HG03064 (cell line): ENCODE measurements around the gene DEFB129.
"Not testable (repeated sequence)": the region's sequence is repeated elsewhere in the genome, so short reads cannot be mapped to it uniquely, and the experiment has no call there.

ENCODE experiments used
- ATAC-seq: cut with Tn5 transposase; IDR thresholded peaks from one replicate; pipeline ENCODE4 v1.9.1; 2021; ENCODE audit warnings: low read depth; ENCODE audit not compliant: unreplicated experiment

The DEFB129 gene, protein sequence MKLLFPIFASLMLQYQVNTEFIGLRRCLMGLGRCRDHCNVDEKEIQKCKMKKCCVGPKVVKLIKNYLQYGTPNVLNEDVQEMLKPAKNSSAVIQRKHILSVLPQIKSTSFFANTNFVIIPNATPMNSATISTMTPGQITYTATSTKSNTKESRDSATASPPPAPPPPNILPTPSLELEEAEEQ

DNA sequence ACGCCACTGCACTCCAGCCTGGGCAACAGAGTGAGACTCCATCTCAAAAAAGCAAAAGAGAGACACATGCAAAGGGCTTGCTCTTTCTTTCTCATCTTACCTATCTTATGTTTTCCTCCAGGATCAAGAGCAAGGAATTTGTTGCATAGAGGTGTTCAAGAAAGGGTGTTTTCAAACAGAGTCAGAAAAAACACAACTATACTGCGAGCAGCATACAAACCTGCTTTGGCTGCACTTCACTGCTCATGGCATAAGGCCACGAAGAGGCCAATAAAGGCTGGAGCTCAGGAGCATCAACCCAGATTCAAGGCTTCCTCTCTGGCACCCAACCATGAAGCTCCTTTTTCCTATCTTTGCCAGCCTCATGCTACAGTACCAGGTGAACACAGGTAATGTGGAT lies at the start of gene DEFB129:
TSS of gene DEFB129 (plus strand) at position 301 of the 400 bp plus-strand sequence. CDS start at position 332, 31 bp downstream.
- no peak for ATAC-seq

DNA sequence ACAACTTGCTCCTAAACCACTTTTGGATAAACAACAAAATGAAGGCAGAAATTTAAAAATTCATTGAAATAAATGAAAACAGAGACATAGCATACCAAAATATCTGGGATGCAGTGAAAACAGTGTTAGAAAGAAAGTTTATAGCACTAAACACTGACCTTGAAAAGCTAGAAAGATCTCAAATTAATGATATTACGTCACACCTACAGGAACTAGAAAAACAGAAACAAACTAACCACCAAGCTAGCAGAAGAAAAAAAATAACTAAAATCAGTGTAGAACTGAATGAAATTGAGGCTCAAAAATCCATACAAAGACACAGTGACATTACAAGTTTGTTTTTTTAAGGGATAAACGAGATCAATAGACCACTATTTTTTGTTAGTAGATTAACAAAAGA lies 42.8 kb upstream of the DEFB129 start:
- no peak for ATAC-seq

DNA sequence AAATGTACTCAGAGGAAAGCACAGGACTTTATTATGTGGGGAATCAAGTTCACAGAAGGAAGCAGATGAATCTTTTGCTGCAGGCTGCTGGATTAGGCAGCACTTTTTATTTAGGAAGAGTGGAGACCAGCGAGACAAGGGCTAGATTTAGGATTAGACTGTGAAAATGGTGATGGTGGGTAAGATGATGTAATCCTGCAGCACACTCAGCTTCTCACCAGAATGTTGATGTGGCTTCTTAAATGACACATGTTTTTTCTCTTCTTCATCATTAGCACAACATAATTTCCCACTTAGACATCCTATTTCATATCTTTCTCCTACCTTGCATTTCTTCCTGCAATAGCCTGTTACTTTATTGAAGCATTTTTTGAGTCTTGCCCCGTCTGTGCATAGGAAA lies 39.3 kb upstream of the DEFB129 start:
- ATAC-seq = no peak

DNA sequence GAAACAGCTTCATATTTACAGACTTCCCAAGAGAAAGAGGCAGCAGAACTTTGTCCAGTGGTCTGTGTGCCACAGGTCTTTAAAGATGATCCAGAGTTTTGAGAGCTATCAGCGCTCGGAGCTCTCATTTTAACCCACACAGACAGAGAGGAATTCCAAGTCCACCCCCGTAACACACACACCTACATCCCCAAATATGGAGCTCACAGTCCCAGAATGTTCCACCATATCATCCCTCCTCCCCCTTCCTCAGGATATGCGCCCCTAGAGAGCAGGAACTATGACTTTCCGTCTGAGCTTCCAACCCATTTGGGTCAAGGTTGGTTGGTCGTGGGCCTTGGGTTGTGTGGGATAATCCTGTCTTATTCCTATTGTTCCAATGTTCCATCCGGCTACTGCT lies 37.4 kb upstream of the DEFB129 start, which contains the start of gene DEFB128:
TSS of gene DEFB128 (minus strand) at position 101 of the 400 bp plus-strand sequence. CDS start at position 13, 88 bp downstream.
- no peak for ATAC-seq

DNA sequence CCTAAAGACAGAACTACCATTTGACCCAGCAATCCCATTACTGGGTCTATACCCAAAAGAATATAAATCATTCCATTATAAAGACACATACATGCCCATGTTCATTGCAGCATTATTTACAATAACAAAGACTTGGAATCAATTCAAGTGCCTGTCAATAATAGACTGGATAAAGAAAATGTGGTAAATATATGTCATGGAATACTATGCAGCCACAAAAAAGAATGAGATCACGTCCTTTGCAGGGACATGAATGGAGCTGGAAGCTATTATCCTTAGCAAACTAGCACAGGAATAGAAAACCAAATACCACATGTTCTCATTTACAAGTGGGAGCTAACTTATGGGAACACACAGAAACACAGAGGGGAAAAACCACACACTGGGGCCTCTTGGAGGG lies 28.8 kb upstream of the DEFB129 start:
- ATAC-seq = no peak

DNA sequence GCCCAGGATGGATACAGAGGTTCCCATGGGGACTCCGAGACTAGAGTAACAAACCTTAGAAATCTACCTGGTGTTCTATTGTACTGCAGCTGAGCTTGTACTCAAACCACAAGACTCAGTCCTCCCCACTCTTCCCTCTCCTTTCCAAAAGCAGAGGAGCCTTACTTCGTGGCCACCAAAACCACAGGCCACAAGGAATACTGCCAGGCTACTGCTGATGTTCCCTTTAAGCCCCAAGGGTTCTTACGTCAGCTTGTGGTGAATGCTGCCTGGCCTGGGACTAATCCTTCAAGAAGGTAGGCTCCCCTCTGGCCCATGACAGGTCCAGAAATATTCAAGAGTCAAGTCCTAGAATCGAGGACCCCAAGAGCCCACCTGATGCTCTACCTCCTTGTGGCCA lies 27.1 kb upstream of the DEFB129 start:
- ATAC-seq = no peak

DNA sequence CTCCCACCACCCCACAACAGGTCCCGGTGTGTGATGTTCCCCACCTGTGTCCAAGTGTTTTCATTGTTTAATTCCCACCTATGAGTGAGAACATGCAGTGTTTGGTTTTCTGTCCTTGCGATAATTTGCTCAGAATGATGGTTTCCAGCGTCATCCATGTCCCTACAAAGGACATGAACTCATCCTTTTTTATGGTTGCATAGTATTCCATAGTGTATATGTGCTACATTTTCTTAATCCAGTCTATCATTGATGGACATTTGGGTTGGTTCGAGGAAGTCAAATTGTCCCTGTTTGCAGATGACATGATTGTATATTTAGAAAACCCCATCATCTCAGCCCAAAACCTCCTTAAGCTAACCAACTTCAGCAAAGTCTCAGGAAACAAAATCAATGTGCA lies 23.4 kb upstream of the DEFB129 start:
- ATAC-seq = not testable (repeated sequence)

DNA sequence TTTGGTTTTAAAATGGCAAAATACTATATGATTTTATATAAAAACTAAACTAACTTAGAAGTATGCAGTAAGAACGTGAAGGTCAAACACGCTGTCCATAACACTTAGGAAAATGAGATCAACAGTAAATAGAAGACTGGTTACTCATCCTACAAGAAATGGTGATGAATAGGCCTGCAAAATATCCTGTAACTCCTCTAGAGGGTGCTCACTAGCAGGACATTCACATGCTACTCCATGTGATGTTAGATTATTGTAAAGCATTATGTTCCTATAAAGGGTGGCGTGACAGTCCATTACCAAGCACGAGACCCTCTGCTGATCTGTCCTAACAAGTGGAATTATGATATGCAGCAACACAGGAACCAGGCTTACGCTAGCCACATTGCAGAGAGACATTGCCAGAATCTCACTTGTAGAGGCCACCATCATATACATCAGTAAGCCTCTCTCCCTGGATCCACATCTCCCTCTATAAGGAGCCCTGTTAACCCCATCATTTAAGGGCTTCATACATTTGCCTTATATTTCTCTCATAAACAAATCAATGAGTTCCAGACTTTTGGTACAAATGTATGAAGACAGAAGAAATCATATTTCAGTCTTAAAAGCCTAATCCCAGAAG lies 18.0 kb upstream of the DEFB129 start:
- no peak for ATAC-seq

DNA sequence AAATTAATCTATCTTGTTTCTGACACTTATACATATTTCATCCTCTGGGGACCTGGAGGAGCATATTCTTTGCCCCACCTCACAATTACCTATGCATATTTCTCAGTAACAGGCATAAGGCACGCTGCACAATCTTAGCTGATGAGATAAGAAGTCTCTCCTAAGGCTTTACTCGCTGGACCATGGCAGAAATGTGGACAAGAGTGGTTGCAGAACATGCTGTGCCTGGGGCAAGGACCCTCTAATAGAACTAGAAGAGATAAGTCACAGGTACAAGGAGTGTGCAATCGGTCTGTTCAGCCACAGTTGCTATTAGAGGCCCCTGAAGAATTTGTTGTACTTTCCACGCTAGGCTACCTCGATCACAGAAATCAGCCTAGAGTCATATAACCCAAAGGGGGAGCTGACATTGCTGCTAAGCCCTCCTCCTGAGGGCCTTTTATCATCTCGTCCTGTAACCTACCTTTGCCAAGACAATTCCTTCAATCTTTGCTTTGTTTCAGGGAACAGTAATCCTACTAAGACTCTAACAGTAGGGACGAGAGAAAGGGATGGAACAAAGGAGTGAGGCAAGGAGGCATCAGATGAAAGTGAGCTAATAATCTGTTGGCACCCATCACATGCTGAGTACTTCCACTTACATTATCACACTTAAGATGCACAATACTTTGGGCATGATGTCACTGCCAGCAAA lies 16.1 kb upstream of the DEFB129 start:
- no peak for ATAC-seq

DNA sequence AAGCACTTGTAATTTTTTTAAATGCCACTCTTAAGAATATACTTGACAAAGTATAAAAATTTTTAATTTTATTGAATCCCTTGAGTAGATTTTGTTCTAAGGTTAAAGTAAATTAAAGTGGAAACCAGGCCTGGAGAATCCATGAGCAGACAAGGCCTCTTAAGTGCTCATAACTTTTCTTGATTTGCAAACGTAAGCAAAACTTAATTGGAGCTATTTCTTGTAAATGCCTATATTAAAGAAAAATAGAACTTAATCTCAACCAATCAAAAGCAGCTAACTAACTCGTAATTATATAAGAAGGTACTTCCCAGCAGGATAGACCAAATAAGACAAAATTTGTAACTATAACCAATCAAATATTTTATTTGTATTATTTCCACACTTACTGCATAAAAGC lies 12.7 kb upstream of the DEFB129 start:
- no peak for ATAC-seq

DNA sequence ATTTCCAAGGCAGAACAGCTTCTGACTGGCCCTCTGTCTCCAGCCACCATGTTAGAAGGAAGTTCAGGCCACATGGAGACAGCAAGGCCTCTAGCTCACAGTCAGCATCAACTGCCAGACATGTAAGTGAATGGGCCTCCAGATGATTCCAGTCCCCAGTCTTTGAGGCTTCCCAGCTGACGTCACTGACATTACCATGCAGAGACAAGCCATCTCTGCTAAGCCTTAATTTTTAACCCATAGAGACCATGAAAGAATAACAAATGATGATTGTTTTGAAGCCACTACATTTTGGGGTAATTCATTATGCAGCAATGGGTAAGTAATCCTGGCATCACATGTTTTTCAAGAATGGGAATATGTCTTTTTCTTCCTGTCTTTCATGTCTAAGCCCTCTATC lies 11.3 kb upstream of the DEFB129 start:
- no peak for ATAC-seq

DNA sequence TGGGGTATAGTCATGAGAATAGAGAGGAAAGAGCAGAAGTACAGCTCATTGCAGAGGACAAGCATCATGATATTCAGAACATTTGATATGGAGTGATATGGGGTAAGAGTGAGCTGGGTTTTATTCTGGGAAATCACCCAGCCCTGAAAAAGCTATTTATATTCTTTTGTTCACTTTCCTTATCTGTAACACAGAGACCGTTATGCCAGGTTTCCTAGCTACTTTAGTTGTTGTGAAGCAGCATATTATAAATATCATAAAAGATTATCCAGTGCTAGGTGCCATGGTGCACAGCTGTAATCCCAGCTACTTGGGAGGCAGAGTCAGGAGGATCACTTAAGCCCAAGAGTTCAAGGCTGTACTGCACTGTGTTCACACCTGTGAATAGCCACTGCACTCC lies 9.8 kb upstream of the DEFB129 start:
- no peak for ATAC-seq

DNA sequence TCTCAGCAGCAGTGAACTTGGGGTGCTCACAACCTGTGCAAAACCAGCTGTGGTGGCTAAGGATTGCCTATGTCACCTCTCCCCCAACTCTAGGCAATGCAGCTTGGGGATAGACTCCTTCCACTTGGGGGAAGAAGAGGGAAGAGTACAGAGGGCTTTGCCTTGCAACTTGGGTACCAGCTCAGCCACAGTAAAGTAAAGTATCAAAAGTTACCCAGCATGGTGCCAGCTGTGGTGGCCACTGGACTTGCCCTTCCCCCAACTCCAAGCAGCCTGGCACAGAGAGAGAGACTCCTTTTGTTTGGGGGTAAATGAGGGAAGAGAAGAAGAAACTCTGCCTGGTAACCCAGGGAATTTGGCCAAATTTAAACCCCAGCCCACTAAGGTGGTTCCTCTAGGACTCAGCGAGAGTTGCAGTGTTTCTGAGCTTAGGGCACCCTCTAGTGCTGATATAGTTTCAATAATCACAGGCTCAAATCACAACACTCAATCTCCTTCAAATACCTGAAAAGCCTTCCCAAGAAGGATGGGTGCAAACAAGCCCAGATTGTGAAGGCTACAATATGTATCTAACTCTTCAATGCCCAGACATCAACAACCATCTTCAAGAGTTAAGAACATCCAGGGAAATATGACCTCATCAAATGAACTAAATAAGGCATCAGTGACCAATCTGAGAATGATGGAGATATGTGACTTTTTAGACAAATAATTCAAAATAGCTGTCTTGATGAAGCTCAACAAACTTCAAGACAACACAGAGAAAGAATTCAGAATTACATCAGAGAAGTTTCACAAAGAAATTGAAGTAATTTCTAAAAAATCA lies 7.6 kb upstream of the DEFB129 start:
- ATAC-seq = no peak

DNA sequence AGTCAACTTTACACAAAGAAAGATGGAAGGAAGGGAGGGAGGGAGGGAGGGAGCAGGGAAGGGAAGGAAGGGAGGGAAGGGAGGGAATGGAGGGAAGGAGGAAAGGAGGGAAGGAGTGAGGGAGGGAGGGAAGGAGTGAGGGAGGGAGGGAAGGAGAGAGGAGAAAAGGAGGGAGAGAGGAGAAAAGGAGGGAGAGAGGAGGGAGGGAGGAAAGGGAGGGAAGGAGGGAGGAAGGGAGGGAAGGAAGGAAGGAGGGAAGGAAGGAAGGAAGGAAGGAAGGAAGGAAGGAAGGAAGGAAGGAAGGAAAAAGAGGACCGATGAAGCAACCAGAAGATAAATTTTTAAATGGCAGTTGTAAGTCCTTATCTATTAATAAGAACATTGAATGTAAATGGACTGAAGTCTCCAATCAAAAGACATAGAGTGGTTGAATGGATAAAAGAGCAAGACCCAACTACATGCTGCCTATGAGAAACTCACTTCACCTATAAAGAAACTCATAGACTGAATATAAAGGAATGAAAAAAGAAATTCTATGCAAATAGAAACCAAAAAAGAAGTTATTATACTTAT lies 5.7 kb upstream of the DEFB129 start:
- no peak for ATAC-seq

DNA sequence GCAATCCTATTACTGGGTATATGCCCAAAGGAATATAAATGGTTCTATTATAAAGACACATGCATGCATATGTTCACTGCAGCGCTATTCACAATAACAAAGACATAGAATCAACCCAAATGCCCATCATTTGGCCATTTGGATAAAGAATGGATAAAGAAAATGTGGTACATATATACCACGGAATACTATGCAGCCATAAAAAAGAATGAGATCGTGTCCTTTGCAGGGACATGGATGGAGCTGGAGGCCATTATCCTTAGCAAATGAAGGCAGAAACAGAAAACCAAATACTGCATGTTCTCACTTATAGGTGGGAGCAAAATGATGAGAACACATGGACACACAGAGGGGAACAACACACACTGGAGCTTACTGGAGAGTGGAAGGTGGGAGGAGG lies 1.2 kb upstream of the DEFB129 start:
- not testable (repeated sequence) for ATAC-seq

DNA sequence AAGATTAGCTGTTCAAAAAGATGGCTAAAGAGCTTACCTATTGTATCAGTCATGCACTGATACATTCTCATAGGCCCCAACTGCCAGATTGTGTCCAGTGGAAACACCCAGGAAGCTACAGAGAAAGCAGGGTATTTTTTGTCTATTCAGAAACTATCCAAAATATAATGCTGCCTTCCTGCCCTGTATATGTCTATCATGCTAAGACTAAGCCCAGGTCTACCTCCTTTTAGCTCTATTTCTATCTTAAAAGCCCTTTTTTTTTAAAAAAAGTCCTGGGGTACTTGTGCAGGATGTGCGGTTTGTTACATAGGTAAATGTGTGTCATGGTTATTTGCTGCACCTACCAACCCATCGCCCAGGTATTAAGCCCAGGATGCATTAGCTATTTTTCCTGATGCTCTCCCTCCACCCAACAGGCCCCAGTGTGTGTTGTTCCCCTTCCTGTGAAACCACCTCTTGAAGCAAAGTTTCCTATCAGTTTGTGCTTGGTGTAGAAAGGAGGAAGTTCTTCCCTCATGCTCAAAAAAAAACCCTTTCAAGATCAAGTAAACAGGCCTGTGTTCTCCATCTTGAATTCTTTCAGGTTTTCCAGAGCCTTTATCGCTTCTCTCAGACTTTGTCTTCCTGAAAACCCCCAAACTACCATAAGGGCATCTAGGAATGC lies 514 bp downstream of the DEFB129 start:
- ATAC-seq = no peak

DNA sequence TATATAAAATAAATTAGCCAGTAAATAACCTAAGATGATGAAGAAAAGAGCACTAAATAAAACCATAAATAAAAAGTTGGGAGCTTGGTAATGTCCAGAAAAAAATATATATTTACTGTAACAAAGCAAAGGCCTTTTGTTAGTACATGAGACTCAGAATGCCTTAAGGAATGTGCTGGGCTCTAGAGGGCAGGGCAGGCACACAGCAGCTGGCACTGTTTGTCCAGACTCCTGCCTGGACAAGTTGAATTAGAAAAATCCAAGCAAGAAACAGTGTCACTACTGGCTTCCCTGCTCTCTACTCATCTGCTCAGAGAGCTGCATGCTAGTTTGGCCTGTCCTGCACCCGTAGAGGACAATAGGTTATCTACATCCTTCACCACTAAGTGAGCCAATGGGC lies 8.8 kb downstream of the DEFB129 start:
- ATAC-seq = no peak

DNA sequence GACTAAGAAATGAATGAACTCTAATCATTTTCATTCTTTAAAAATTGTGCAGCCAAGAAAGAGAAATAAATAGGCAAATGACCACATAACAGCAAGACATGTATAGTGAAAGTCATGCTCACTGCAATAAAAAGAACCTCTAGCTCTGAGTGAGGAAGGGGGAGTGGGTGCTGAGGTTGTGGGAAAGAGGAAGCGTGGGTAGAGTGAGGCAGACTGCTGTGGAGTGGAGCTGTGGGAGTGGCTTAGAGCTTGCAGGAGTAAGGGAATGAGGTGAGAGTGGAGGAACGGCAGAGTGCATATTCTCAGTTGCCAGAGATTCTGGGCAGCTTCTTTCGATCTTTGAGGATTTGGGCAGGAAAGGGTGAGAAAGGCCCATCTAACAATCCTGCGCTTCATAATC lies 10.4 kb downstream of the DEFB129 start:
- no peak for ATAC-seq

DNA sequence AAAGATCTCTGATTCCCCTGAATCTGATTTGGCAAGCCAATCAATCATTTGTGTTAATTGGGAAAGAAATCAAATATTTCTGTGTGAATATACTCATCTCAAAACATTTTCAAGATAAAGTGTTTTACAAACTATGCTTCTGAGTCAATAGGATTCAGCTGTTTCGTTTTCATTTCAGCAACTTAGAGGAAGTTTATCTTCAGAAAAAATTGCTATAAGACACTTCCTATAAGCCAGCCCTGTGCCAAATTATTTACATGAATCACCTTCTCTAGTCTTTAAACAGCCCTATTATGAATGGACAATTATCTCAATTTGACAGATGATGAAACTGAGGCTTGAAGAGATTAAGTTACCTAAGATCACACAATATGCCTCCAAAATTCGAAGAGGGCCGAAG lies 10.9 kb downstream of the DEFB129 start:
- ATAC-seq = no peak

DNA sequence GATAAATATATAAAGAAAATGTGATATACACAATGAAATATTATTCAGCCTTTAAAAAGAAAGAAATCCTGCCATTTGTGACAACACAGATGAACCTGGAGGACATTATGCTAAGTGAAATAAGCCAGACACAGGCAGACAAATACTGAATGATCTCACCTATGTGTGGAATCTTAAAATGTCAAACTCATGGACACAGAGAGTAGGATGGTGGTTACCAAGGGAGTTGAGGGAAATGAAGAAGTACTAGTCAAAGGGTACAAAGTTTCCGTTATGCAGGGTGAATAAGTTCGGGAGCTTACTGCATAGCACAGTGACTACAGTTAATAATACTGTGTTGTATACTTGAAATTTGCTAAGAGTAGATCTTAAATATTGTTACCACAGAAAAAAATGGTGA lies 15.8 kb downstream of the DEFB129 start:
- ATAC-seq = no peak
